MM.1S (cell line): ENCODE data around the gene CLDND2.

Experiments
- DNase-seq: peaks from one replicate; pipeline ENCODE4 v3.0.0-alpha.2; 2015
- H2AFZ ChIP-seq: fragments of 300-600 bp; sonication (generic); 2 replicates; pipeline ENCODE4 v1.6.0; 2016; ENCODE audit warnings: antibody characterized with exemption, low read length
- H3F3A ChIP-seq: fragments of 300-600 bp; sonication (generic); 2 replicates; pipeline ENCODE4 v1.6.1; 2016; ENCODE audit warnings: mild to moderate bottlenecking, antibody characterized with exemption, low read length, moderate library complexity, mixed read lengths; ENCODE audit not compliant: insufficient read depth
- H3K27ac ChIP-seq: fragments of 300-600 bp; sonication (generic); 2 replicates; pipeline ENCODE4 v1.5.1; 2016; ENCODE audit warnings: mild to moderate bottlenecking, low read length
- H3K27me3 ChIP-seq: fragments of 300-600 bp; sonication (generic); replicated peaks from 2 replicates; pipeline ENCODE4 v1.6.0; 2016; ENCODE audit warnings: low read length; ENCODE audit not compliant: insufficient read depth
- H3K36me3 ChIP-seq: fragments of 300-600 bp; sonication (generic); replicated peaks from 2 replicates; pipeline ENCODE4 v1.6.1; 2016; ENCODE audit warnings: mild to moderate bottlenecking, low read length, mixed read lengths; ENCODE audit not compliant: insufficient read depth
- H3K4me1 ChIP-seq: fragments of 300-600 bp; sonication (generic); 2 replicates; pipeline ENCODE4 v1.6.1; 2016; ENCODE audit warnings: low read length, mixed read lengths
- H3K4me2 ChIP-seq: fragments of 300-600 bp; sonication (generic); 2 replicates; pipeline ENCODE4 v1.6.0; 2016; ENCODE audit warnings: low read depth, low read length
- H3K4me3 ChIP-seq: fragments of 300-600 bp; sonication (generic); 2 replicates; pipeline ENCODE4 v1.5.1; 2016; ENCODE audit warnings: low read length, mixed read lengths
- H3K79me2 ChIP-seq: fragments of 300-600 bp; sonication (generic); 2 replicates; pipeline ENCODE4 v1.6.1; 2016; ENCODE audit warnings: mixed run types, low read length, mixed read lengths
- H3K9ac ChIP-seq: fragments of 300-600 bp; sonication (generic); 2 replicates; pipeline ENCODE4 v1.6.1; 2016; ENCODE audit warnings: low read length, mixed read lengths
- H3K9me2 ChIP-seq: fragments of 300-600 bp; sonication (generic); replicated peaks from 2 replicates; pipeline ENCODE4 v1.6.1; 2016; ENCODE audit warnings: mild to moderate bottlenecking, low read length, mixed read lengths; ENCODE audit not compliant: insufficient read depth
- H3K9me3 ChIP-seq: fragments of 300-600 bp; sonication (generic); replicated peaks from 2 replicates; pipeline ENCODE4 v1.6.1; 2016; ENCODE audit warnings: mild to moderate bottlenecking, low read length, mixed read lengths; ENCODE audit not compliant: insufficient read depth
- H4K20me1 ChIP-seq: fragments of 300-600 bp; sonication (generic); 2 replicates; pipeline ENCODE4 v1.6.1; 2016; ENCODE audit warnings: mild to moderate bottlenecking, low read length, moderate library complexity, mixed read lengths; ENCODE audit not compliant: insufficient read depth
- EZH2 ChIP-seq: fragments of 300-600 bp; sonication (generic); optimal IDR thresholded peaks from 2 replicates; pipeline ENCODE3; 2017; ENCODE audit warnings: low read depth, mild to moderate bottlenecking, antibody characterized with exemption, low read length, mixed read lengths
- EZH2phosphoT487 ChIP-seq: fragments of 300-600 bp; sonication (generic); IDR thresholded peaks from 2 replicates; pipeline ENCODE4 v1.6.1; 2018; ENCODE audit warnings: antibody characterized with exemption, low read length
- TF ChIP-seq, protein P1 (sequence below): fragments of 300-600 bp; sonication (generic); IDR thresholded peaks from 2 replicates; pipeline ENCODE4 v1.5.1; 2016; ENCODE audit warnings: antibody characterized with exemption, low read length, mixed read lengths

The CLDND2 gene

GRCh38 chr19:51371186-51371690 lies 2.4 kb upstream of the CLDND2 start:
- Histone ChIP-seq H3K4me3 (no peak overlapping the region), H3K4me2 (no peak overlapping the region), H4K20me1 (no peaks in the 10 kb centered on the region), H3K9me2 (no peaks in the 10 kb centered on the region), H3K36me3 (no peaks in the 10 kb centered on the region), H3K79me2 (no peaks in the 10 kb centered on the region), H3K27ac (no peak overlapping the region), H3K9ac (no peak overlapping the region), H3F3A (no peaks in the 10 kb centered on the region), H3K27me3 (no peaks in the 10 kb centered on the region), H2AFZ (no peak overlapping the region), H3K9me3 (no peaks in the 10 kb centered on the region), H3K4me1 (no peaks in the 10 kb centered on the region)
- TF ChIP-seq, protein P1, sequence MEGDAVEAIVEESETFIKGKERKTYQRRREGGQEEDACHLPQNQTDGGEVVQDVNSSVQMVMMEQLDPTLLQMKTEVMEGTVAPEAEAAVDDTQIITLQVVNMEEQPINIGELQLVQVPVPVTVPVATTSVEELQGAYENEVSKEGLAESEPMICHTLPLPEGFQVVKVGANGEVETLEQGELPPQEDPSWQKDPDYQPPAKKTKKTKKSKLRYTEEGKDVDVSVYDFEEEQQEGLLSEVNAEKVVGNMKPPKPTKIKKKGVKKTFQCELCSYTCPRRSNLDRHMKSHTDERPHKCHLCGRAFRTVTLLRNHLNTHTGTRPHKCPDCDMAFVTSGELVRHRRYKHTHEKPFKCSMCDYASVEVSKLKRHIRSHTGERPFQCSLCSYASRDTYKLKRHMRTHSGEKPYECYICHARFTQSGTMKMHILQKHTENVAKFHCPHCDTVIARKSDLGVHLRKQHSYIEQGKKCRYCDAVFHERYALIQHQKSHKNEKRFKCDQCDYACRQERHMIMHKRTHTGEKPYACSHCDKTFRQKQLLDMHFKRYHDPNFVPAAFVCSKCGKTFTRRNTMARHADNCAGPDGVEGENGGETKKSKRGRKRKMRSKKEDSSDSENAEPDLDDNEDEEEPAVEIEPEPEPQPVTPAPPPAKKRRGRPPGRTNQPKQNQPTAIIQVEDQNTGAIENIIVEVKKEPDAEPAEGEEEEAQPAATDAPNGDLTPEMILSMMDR, result no peak
- no peak for TF ChIP-seq EZH2
- TF ChIP-seq EZH2phosphoT487, result no peak
- no peak for DNase-seq

DNA sequence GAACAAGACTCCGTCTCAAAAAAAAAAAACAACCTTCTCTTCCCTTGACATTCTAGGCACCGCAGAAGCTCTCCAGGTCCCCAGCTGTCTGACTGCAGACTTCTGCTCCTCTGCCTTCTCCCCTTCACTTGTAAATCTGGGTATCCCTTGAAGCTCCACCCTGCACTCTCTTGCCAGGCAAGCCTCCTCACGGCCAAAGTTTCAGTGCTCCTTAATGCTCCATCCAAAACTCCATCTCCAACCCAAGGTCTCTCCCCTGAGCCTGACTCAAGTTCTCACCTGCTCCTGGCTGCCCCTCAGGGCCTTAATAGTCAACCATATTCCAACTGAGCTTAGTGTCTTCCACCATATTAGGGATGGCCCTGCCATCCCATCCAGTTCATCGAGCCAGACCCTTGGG lies 1.4 kb upstream of the CLDND2 start:
- no peak overlapping the region for H3K9ac ChIP-seq
- H3K9me2 ChIP-seq, result no peaks in the 10 kb centered on the region
- no peaks in the 10 kb centered on the region for H4K20me1 ChIP-seq
- no peaks in the 10 kb centered on the region for H3K79me2 ChIP-seq
- H3K27ac ChIP-seq, result no peak overlapping the region
- H3K4me1 ChIP-seq, result no peaks in the 10 kb centered on the region
- DNase-seq, result no peak
- no peaks in the 10 kb centered on the region for H3K27me3 ChIP-seq
- no peak overlapping the region for H2AFZ ChIP-seq
- no peaks in the 10 kb centered on the region for H3F3A ChIP-seq
- H3K9me3 ChIP-seq, result no peaks in the 10 kb centered on the region
- H3K36me3 ChIP-seq, result no peaks in the 10 kb centered on the region
- no peak for TF ChIP-seq EZH2phosphoT487
- TF ChIP-seq EZH2, result no peak
- TF ChIP-seq, protein P1, result no peak
- no peak overlapping the region for H3K4me2 ChIP-seq
- no peak overlapping the region for H3K4me3 ChIP-seq

DNA sequence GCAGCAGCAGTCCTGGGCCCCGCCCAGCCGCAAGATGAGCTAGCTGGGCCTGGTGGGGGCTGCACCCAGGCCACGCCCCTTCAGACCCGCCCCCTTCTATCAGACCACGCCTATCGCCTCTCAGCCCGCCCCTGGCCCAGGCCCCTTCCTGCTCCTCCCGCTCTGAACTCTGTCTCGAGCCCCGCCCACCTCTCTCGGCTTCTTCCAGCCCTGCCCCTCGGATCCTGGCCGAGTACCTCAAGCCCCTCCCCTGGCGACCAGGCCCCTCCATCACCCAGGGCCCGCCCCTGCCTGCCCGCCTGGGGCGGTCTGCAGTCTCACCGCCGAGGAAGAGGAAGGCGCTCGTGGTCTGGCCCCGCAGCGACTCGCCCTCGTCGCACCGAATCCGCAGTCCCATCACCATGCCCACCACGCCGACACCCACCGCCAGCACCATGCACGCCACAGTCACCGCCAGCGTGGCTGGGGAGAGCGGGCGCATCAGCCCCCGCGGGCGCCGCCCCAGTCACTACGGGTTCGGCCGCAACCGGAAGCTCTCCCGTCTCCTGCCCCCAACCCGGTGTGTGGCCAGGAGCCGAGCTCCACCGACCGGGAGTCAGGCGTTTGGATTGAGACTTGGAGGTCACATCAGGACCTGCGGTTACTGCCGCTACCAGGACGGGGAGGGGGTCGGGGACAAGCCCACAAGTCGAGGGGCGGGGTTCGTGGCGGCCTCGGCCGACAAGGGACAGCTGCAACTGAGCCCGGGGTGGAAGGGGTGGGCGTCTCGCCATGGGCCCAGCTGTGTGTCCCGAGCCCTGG lies 1.0 kb downstream of the CLDND2 start:
- Histone ChIP-seq H3K9ac (no peak overlapping the region), H3K9me2 (no peaks in the 10 kb centered on the region), H3K27me3 (no peaks in the 10 kb centered on the region), H3K27ac (no peak overlapping the region), H4K20me1 (no peaks in the 10 kb centered on the region), H3K79me2 (no peaks in the 10 kb centered on the region), H3K4me1 (no peaks in the 10 kb centered on the region), H3K36me3 (no peaks in the 10 kb centered on the region), H3K4me2 (no peak overlapping the region), H2AFZ (no peak overlapping the region), H3F3A (no peaks in the 10 kb centered on the region), H3K4me3 (no peak overlapping the region), H3K9me3 (no peaks in the 10 kb centered on the region)
- TF ChIP-seq, protein P1, result no peak
- TF ChIP-seq EZH2phosphoT487, result no peak
- TF ChIP-seq EZH2, result no peak
- no peak for DNase-seq
